H9 (cell line): ENCODE data around the gene FAXC. TPM values are rescaled to one million over a fixed set of nuclear protein-coding genes. Genes with fewer than 3 reads are reported as not detected.

Source experiments
- DNase-seq: peaks from one replicate; pipeline ENCODE4 v3.0.0-alpha.2; 2017
- H2AFZ ChIP-seq: one replicate; pipeline ENCODE4 v1.6.1; 2013; ENCODE audit warnings: mild to moderate bottlenecking, low read length, control low read depth, moderate library complexity
- H2AK5ac ChIP-seq: 2 replicates; pipeline ENCODE4 v1.6.1; 2013; ENCODE audit warnings: low read length, control low read depth, mixed read lengths; ENCODE audit not compliant: insufficient read length
- H2BK120ac ChIP-seq: one replicate; pipeline ENCODE4 v1.6.1; 2013; ENCODE audit warnings: low read depth, mild to moderate bottlenecking, low read length, control low read depth, inconsistent platforms; ENCODE audit not compliant: poor library complexity, severe bottlenecking
- H2BK12ac ChIP-seq: 2 replicates; pipeline ENCODE4 v1.6.1; 2013; ENCODE audit warnings: low read length, control low read depth, mixed read lengths, low read depth; ENCODE audit not compliant: insufficient read length
- H2BK15ac ChIP-seq: 2 replicates; pipeline ENCODE4 v1.6.1; 2013; ENCODE audit warnings: low read depth, low read length, control low read depth
- H2BK20ac ChIP-seq: one replicate; pipeline ENCODE4 v1.6.1; 2013; ENCODE audit warnings: low read depth, mild to moderate bottlenecking, low read length, control low read depth, inconsistent platforms; ENCODE audit not compliant: poor library complexity, severe bottlenecking
- H2BK5ac ChIP-seq: 2 replicates; pipeline ENCODE4 v1.6.1; 2013; ENCODE audit warnings: low read length, control low read depth, mixed read lengths; ENCODE audit not compliant: insufficient read length
- H3K14ac ChIP-seq: 2 replicates; pipeline ENCODE4 v1.6.1; 2013; ENCODE audit warnings: low read length, control low read depth; ENCODE audit not compliant: insufficient read depth
- H3K18ac ChIP-seq: 2 replicates; pipeline ENCODE4 v1.6.1; 2013; ENCODE audit warnings: low read depth, mild to moderate bottlenecking, mixed read lengths, low read length, control low read depth; ENCODE audit not compliant: insufficient read length
- H3K23ac ChIP-seq: 2 replicates; pipeline ENCODE4 v1.6.1; 2013; ENCODE audit warnings: low read length, control low read depth, mixed read lengths, low read depth; ENCODE audit not compliant: insufficient read length
- H3K23me2 ChIP-seq: 2 replicates; pipeline ENCODE4 v1.6.1; 2013; ENCODE audit warnings: low read depth, mild to moderate bottlenecking, mixed read lengths, low read length, control low read depth; ENCODE audit not compliant: insufficient read length, poor library complexity, severe bottlenecking
- H3K27ac ChIP-seq: 2 replicates; pipeline ENCODE4 v1.5.1; 2013; ENCODE audit warnings: low read length, control low read depth, mixed read lengths, low read depth; ENCODE audit not compliant: insufficient read length
- H3K27me3 ChIP-seq: 2 replicates; pipeline ENCODE4 v1.6.1; 2013; ENCODE audit warnings: low read length, control low read depth, inconsistent platforms; ENCODE audit not compliant: insufficient read depth
- H3K4ac ChIP-seq: 2 replicates; pipeline ENCODE4 v1.6.1; 2013; ENCODE audit warnings: low read depth, mild to moderate bottlenecking, control low read depth, inconsistent platforms, low read length, moderate library complexity
- H3K4me1 ChIP-seq: 2 replicates; pipeline ENCODE4 v1.6.1; 2013; ENCODE audit warnings: low read length, control low read depth, inconsistent platforms; ENCODE audit not compliant: insufficient read depth
- H3K4me2 ChIP-seq: 2 replicates; pipeline ENCODE4 v1.6.1; 2013; ENCODE audit warnings: low read length, control low read depth, mixed read lengths; ENCODE audit not compliant: insufficient read length, insufficient read depth
- H3K56ac ChIP-seq: 2 replicates; pipeline ENCODE4 v1.6.1; 2013; ENCODE audit warnings: low read depth, mild to moderate bottlenecking, mixed read lengths, low read length, control low read depth; ENCODE audit not compliant: insufficient read length
- H3K79me1 ChIP-seq: 2 replicates; pipeline ENCODE4 v1.6.1; 2013; ENCODE audit warnings: low read depth, mild to moderate bottlenecking, moderate library complexity, low read length, control low read depth, inconsistent platforms; ENCODE audit not compliant: insufficient read depth, poor library complexity, severe bottlenecking
- H3K79me2 ChIP-seq: 2 replicates; pipeline ENCODE4 v1.6.1; 2013; ENCODE audit warnings: low read length, control low read depth, inconsistent platforms; ENCODE audit not compliant: insufficient read depth
- H3K9ac ChIP-seq: 2 replicates; pipeline ENCODE4 v1.6.1; 2013; ENCODE audit warnings: low read length, control low read depth, mixed read lengths; ENCODE audit not compliant: insufficient read length; ENCODE audit errors: extremely low read depth
- H3K9me3 ChIP-seq: one replicate; pipeline ENCODE4 v1.6.1; 2013; ENCODE audit warnings: low read depth, low read length, inconsistent platforms; ENCODE audit not compliant: control insufficient read depth
- H3T11ph ChIP-seq: one replicate; pipeline ENCODE4 v1.6.1; 2013; ENCODE audit warnings: mild to moderate bottlenecking, low read length, control low read depth, inconsistent platforms
- H4K20me1 ChIP-seq: one replicate; pipeline ENCODE4 v1.6.1; 2013; ENCODE audit not compliant: control insufficient read depth, insufficient read length, insufficient read depth
- H4K5ac ChIP-seq: 2 replicates; pipeline ENCODE4 v1.6.1; 2013; ENCODE audit warnings: low read depth, mild to moderate bottlenecking, mixed read lengths, low read length, control low read depth; ENCODE audit not compliant: insufficient read length
- H4K8ac ChIP-seq: replicated peaks from 2 replicates; pipeline ENCODE4 v1.6.1; 2013; ENCODE audit warnings: low read length, control low read depth, mixed read lengths, low read depth; ENCODE audit not compliant: insufficient read length
- H4K91ac ChIP-seq: 2 replicates; pipeline ENCODE4 v1.6.1; 2013; ENCODE audit warnings: low read depth, mild to moderate bottlenecking, moderate library complexity, mixed read lengths, low read length, control low read depth; ENCODE audit not compliant: insufficient read length
- H3K27ac Mint-ChIP-seq, 3 experiments: 2 replicates in 2 of 3; 3 replicates in 1 of 3; pipeline ENCODE4 v1.8.0; 2020 to 2021; ENCODE audit warnings: mixed read lengths in 3 of 3, mild to moderate bottlenecking in 1 of 3, moderate library complexity in 1 of 3
- H3K27me3 Mint-ChIP-seq: 2 replicates; pipeline ENCODE4 v1.8.0; 2021; ENCODE audit warnings: low read depth, mild to moderate bottlenecking, moderate library complexity, mixed read lengths
- H3K36me3 Mint-ChIP-seq, 3 experiments: 2 replicates in 2 of 3; 3 replicates in 1 of 3; pipeline ENCODE4 v1.8.0; 2020 to 2021; ENCODE audit warnings: low read depth in 3 of 3, mixed read lengths in 3 of 3; ENCODE audit not compliant: insufficient read depth in 1 of 3
- H3K4me1 Mint-ChIP-seq, 2 experiments: 2 replicates each; pipeline ENCODE4 v1.8.0; 2020; ENCODE audit warnings: mixed read lengths in 2 of 2
- H3K4me3 Mint-ChIP-seq, 2 experiments: 2 replicates in 1 of 2; 3 replicates in 1 of 2; pipeline ENCODE4 v1.8.0; 2020 to 2021; ENCODE audit warnings: mild to moderate bottlenecking in 2 of 2, mixed read lengths in 2 of 2, moderate library complexity in 1 of 2
- H3K9me3 Mint-ChIP-seq, 2 experiments: 2 replicates in 1 of 2; 3 replicates in 1 of 2; pipeline ENCODE4 v1.8.0; 2020; ENCODE audit warnings: mild to moderate bottlenecking in 2 of 2, mixed read lengths in 2 of 2, moderate library complexity in 1 of 2
- WGBS: extraction: QIAGEN DNeasy Blood & Tissue Kit; methylation state at CpG from one replicate; pipeline ENCODE4 v1.1.7; 2013; ENCODE audit warnings: missing lambda C conversion rate, low lambda C conversion rate, mixed read lengths; ENCODE audit not compliant: insufficient read length; ENCODE audit errors: extremely low coverage; 5-methylcytosine and 5-hydroxymethylcytosine counted together
- total RNA-seq: library from RNA; stranded (reverse); gene quantifications from 2 replicates; pipeline ENCODE4 v1.2.1, GENCODE V29; 2021
- TF ChIP-seq, protein P1 (sequence below): fragments of 200-600 bp; sonication (generic); conservative IDR thresholded peaks from 3 replicates; pipeline ENCODE4 v1.8.0; 2021; ENCODE audit warnings: antibody characterized with exemption, mild to moderate bottlenecking

Gene FAXC
- total RNA-seq, 1 experiment from 2014 or later, result 17.2 TPM

DNA sequence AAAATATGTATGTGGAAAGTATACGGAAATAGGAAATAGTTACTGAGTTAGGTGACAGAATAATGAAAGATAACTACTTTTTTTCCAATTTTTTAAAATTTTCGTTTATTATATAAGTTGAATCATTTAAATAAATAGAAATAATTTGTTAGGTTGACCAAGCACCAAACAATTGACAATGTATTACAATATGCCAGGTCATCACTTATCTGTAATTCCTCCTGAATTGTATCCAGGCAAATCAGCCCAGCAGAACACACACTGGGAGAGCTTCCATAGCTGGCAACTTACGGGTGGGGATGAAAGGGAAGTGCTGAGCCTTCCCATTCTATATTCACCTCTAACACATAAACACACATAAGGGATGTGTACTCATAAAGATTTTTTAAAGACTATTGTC lies 40.7 kb downstream of the FAXC start:
- Histone ChIP-seq H3K27ac (no peak overlapping the region), H3K14ac (no peak overlapping the region), H4K20me1 (no peaks in the 10 kb centered on the region), H2BK20ac (no peak overlapping the region), H3K23me2 (no peaks in the 10 kb centered on the region), H3K56ac (no peak overlapping the region), H3K4me1 (no peaks in the 10 kb centered on the region), H4K91ac (no peak overlapping the region), H2BK15ac (no peak overlapping the region), H3K27me3 (no peaks in the 10 kb centered on the region), H3K9ac (no peak overlapping the region), H3K9me3 (no peaks in the 10 kb centered on the region), H4K8ac (no peak overlapping the region), H2BK5ac (no peak overlapping the region), H3K4ac (no peak overlapping the region), H2AFZ (no peak overlapping the region), H4K5ac (no peak overlapping the region), H2BK12ac (no peak overlapping the region), H3K18ac (no peak overlapping the region), H3K79me1 (no peaks in the 10 kb centered on the region), H3K23ac (no peak overlapping the region), H2BK120ac (no peak overlapping the region), H3K79me2 (no peaks in the 10 kb centered on the region), H2AK5ac (no peak overlapping the region), H3T11ph (no peak overlapping the region), H3K4me2 (no peak overlapping the region)
- TF ChIP-seq, protein P1, sequence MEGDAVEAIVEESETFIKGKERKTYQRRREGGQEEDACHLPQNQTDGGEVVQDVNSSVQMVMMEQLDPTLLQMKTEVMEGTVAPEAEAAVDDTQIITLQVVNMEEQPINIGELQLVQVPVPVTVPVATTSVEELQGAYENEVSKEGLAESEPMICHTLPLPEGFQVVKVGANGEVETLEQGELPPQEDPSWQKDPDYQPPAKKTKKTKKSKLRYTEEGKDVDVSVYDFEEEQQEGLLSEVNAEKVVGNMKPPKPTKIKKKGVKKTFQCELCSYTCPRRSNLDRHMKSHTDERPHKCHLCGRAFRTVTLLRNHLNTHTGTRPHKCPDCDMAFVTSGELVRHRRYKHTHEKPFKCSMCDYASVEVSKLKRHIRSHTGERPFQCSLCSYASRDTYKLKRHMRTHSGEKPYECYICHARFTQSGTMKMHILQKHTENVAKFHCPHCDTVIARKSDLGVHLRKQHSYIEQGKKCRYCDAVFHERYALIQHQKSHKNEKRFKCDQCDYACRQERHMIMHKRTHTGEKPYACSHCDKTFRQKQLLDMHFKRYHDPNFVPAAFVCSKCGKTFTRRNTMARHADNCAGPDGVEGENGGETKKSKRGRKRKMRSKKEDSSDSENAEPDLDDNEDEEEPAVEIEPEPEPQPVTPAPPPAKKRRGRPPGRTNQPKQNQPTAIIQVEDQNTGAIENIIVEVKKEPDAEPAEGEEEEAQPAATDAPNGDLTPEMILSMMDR, result no peak
- Mint-ChIP-seq H3K4me3 (no peak overlapping the region), H3K9me3 (no peaks in the 10 kb centered on the region), H3K27me3 (no peaks in the 10 kb centered on the region), H3K4me1 (peaks cover 16 to 20% of the 10 kb centered on the region in 2 experiments), H3K27ac (no peak overlapping the region), H3K36me3 (peaks cover 0 to 8% (median 7%) of the 10 kb centered on the region in 3 experiments; a peak in 5 of 7 replicates)
- 100% methylated on average over 1 of the region's 3 CpGs for WGBS
- DNase-seq, result no peak
